EL (cell line): ENCODE data around the gene SLC5A8.
A peak's percentile ranks its signal among the peaks of the same experiment; 100 is the strongest.

Experiments
- DNase-seq: peaks from one replicate; pipeline ENCODE4 v3.0.0-alpha.2; 2016

Gene SLC5A8

GRCh38 chr12:101209319-101210302 is at the start of gene SLC5A8:
Gene SLC5A8 (minus strand): TSS chr12:101210238. CDS start chr12:101209848, 390 bp downstream.
- DNase-seq = peak; percentile 3

- DNase-seq = no peak
Measured at GRCh38 chr12:101257357-101257756, 47.3 kb upstream of the SLC5A8 start.

- peak; percentile 3 for DNase-seq
Measured at GRCh38 chr12:101256266-101256665, 46.2 kb upstream of the SLC5A8 start.

GRCh38 chr12:101243616-101244015 is 33.6 kb upstream of the SLC5A8 start:
- no peak for DNase-seq

GRCh38 chr12:101243074-101243473 is 33.0 kb upstream of the SLC5A8 start:
- no peak for DNase-seq

GRCh38 chr12:101238800-101239329 is 28.8 kb upstream of the SLC5A8 start:
- no peak for DNase-seq

- DNase-seq = no peak
Measured at GRCh38 chr12:101238306-101238705, 28.3 kb upstream of the SLC5A8 start.

GRCh38 chr12:101235686-101236085 is 25.6 kb upstream of the SLC5A8 start:
- DNase-seq = no peak

- no peak for DNase-seq
Measured at GRCh38 chr12:101231636-101232035, 21.6 kb upstream of the SLC5A8 start.

- peak; percentile 89 for DNase-seq
Measured at GRCh38 chr12:101230547-101230946, 20.5 kb upstream of the SLC5A8 start.

- no peak for DNase-seq
Measured at GRCh38 chr12:101229841-101230241, 19.8 kb upstream of the SLC5A8 start.

GRCh38 chr12:101221301-101221700 is 11.3 kb upstream of the SLC5A8 start:
- DNase-seq = no peak

- DNase-seq = no peak
Measured at GRCh38 chr12:101216810-101217209, 6.8 kb upstream of the SLC5A8 start.

GRCh38 chr12:101207086-101207780 is 2.8 kb downstream of the SLC5A8 start:
- DNase-seq = no peak

GRCh38 chr12:101204602-101205304 is 5.3 kb downstream of the SLC5A8 start:
- DNase-seq = no peak

- DNase-seq = no peak
Measured at GRCh38 chr12:101200824-101201223, 9.2 kb downstream of the SLC5A8 start.

- DNase-seq = no peak
Measured at GRCh38 chr12:101200145-101200544, 9.9 kb downstream of the SLC5A8 start.

GRCh38 chr12:101186291-101186690 is 23.7 kb downstream of the SLC5A8 start:
- DNase-seq = no peak

GRCh38 chr12:101181776-101182175 is 28.3 kb downstream of the SLC5A8 start:
- DNase-seq = peak; percentile 2

- no peak for DNase-seq
Measured at GRCh38 chr12:101174541-101174940, 35.5 kb downstream of the SLC5A8 start.

GRCh38 chr12:101173197-101173749 is 36.8 kb downstream of the SLC5A8 start:
- DNase-seq = no peak

GRCh38 chr12:101172316-101172715 is 37.7 kb downstream of the SLC5A8 start:
- DNase-seq = peak; percentile 51

GRCh38 chr12:101168001-101168400 is 42.0 kb downstream of the SLC5A8 start:
- DNase-seq = no peak
